OCI-LY3 (cell line): ENCODE data around the gene GCSAM.

Experiments
- CTCF ChIP-seq: fragments of 200-600, 300-600 bp; sonication (generic); IDR thresholded peaks from 2 replicates; pipeline ENCODE4 v1.5.1; 2014; ENCODE audit warnings: antibody characterized with exemption, low read length, low read depth
- EZH2phosphoT487 ChIP-seq: fragments of 200-600 bp; shearing (Covaris generic); IDR thresholded peaks from 2 replicates; pipeline ENCODE4 v1.6.1; 2018; ENCODE audit warnings: antibody characterized with exemption, mixed run types, low read depth

GRCh38 chr3:112175646-112176045 lies 42.6 kb upstream of the GCSAM start:
- TF ChIP-seq CTCF (no peak), EZH2phosphoT487 (no peak)
